GM19324 (cell line): ENCODE results near the gene PACSIN1.
"Not testable (repeated sequence)": the region's sequence is repeated elsewhere in the genome, so short reads cannot be mapped to it uniquely, and the experiment has no call there.

Experiments
- ATAC-seq: cut with Tn5 transposase; IDR thresholded peaks from one replicate; pipeline ENCODE4 v1.9.1; 2021; ENCODE audit warnings: mild to moderate bottlenecking, moderate library complexity; ENCODE audit not compliant: unreplicated experiment, low FRiP score

Gene PACSIN1

GRCh38 chr6:34484391-34484790, 18.5 kb downstream of the PACSIN1 start:
- no peak for ATAC-seq

- no peak for ATAC-seq
Observed at GRCh38 chr6:34484899-34485298, 19.0 kb downstream of the PACSIN1 start.

GRCh38 chr6:34485321-34486060, 19.6 kb downstream of the PACSIN1 start:
- ATAC-seq: no peak

GRCh38 chr6:34486106-34486740, 20.3 kb downstream of the PACSIN1 start:
- no peak for ATAC-seq

DNA sequence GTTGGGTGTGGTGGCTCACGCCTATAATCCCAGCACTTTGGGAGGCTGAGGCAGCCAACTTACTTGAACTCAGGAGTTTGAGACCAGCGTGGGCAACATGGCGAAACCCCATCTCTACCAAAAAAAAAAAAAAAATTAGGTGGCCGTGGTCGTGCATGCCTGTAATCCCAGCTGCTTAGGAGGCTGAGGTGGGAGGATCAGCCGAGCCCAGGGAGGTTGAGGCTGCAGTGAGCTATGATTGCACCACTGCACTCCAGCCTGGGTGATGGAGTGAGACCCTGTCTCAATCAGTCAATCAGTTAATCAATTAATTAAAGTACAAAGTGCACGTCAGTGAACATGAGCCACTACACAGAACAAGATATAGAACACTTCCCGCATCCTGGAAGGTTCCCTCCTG, 21.0 kb downstream of the PACSIN1 start:
- not testable (repeated sequence) for ATAC-seq

GRCh38 chr6:34487536-34487935, 21.7 kb downstream of the PACSIN1 start:
- no peak for ATAC-seq

DNA sequence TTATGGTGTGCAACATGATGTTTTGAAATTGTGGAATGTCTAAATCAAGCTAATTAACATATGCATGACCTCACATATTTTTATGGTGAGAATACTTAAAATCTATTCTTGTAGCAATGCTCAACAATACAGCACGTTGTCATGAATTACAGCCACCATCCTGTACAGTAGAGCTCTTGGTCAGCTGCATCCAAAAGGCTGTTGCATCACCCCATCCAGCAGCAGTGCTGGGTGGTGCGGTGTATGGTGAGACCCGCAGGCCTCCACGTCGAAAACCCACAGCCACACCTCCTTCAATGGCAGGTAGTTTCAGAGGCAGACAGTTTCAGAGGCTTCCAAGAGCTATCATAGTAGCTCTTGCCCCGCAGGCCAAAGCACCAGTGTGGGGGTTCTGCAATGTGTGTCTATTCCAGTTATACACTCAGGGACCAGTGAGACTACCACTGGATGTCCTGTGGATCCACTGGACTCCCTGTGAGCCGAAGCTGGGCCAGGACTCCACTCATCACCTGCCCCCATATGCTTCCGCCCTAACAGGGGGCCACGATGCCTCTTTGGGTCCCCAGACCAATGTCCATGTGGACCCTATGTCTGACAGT, 23.4 kb downstream of the PACSIN1 start:
- ATAC-seq: no peak

DNA sequence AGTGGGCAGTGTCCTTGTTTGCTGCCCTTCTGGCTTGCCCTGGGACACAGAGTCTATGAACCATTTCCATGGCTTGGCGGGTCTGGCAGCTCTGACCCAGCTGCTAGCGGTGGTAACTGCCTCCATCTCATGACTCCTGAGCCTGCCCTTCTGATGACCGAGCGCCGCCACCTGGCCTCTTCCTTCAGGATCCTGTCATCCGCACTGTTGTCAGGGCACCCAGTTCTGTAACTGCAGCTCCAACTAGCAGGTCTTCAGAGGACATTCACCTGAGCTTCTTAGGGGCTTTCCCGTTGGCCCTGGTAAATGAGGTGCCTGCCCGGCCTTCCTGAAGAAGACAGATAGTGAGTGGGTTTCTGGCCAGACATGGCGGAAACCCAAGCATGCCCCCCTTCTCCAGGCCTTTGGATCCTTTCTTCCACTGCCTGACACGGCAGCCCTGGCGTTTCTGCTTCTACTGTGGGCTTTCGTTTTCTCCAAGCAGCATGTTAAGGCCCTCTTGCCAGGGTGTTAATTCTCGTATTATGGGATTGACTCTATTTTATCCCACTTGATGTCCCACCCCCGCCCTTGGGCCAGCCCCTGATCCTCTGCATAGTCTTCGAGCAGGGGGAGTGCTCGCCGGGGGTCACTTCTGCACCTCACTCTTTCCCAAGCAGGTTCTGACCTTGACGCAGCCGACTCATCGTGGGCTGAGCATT, 24.7 kb downstream of the PACSIN1 start:
- ATAC-seq: no peak

- ATAC-seq: no peak
Observed at GRCh38 chr6:34491091-34491430, 25.2 kb downstream of the PACSIN1 start.

GRCh38 chr6:34493344-34493743, 27.5 kb downstream of the PACSIN1 start:
- ATAC-seq: no peak

GRCh38 chr6:34494973-34495372, 29.1 kb downstream of the PACSIN1 start:
- no peak for ATAC-seq

DNA sequence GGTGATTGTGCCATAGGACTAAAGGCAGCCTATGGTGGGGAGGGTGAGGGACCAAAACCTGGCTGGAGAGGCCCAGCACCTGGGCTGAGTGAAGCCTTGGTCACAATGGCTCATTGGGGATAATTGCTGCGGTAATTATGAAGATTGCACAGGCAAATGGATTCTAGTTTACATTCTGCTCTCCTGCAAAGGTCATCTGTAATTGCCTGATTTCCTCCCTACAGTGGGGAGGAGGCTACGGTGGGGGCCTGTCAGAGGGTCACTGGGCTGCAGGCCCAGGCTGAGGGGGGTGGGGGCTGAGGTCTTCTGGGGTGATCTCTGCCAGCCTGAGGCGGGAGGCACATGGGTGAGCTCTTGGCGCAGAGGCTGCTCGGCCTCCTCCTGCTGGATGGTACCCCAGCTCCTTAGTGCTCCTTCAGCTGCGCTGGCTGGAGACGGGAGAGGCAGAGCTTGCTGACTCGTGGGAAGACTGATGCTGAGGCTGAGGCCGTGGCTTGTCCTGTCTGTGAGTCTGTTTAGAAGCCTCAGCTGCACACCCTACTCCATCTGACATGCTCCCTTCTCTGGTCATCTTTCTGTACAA, 30.3 kb downstream of the PACSIN1 start:
- no peak for ATAC-seq

DNA sequence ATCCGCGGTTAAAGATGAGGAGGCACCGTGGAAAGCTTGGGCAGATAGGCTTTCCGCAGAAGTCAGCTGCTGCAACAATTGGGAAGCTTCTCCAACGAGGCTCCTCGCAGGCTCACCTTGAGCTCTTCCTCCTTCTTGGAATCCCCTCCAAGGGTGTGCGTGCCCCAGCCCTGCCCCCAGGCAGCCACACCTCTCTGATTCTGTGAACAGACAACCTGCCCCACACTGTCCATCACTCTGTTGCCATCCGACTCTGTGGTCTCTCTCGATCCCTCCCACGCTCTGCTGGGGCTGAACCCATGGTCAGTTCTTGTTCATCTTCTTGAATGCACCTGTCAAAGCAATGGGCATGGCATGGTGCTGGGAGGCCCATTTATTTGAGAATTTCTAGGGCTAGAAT, 31.5 kb downstream of the PACSIN1 start:
- ATAC-seq: no peak

DNA sequence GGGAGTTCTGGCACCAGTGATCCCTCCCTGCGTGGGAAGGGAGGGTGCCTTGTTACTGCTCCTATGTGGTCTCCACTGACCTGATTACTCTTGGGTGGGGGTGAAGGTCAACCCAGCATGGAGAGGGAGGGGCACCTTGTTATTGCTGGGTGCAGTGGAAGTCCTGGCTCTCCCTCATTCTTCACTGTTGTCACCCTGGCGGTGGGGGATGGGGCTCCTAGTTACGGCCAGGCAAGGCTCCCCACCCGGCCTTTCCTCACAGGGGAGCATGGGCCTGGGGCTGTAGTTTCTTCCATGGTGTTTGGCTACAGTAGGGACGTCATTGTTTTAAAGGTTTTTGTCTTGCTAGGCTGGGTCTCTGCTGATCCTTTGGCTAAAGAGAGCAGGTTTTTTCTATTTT, 40.8 kb downstream of the PACSIN1 start:
- no peak for ATAC-seq

DNA sequence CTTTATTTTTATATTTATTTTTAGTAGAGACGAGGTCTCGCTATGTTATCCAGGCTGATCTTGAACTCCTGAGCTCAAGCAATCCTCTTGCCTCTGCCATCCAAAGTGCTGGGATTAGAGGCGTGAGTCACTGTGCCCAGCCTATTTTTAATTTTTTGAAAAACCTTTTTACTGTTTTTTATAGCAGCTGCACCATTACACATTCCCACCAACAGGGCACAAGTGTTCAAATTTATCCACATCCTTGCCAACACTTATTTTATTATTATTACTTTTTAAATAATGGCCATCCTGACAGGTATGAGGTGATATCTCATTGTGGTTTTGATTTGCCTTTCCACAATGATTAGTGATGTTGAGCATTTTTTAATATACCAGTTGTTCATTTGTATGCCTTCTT, 42.5 kb downstream of the PACSIN1 start:
- ATAC-seq: no peak

- ATAC-seq: no peak
Observed at GRCh38 chr6:34509782-34510181, 43.9 kb downstream of the PACSIN1 start.

DNA sequence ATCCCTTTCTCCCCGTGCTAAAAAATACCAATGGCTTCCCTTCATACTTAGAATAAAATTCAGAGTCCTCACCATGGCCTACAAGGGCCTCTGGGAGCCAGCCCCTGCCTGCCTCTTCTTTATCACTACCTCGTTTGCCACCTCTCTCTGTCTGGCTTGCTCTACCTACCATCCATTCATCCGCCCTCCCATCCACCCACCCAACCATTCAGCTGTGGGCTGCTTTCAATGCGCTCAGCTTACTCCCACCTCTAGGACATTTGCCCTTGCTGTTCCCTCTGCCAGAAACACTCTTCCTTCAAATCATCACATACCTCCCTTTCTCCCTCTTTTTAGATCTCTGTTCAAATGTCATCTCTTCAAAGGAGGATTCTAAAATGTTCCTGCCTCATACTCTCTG, 44.4 kb downstream of the PACSIN1 start:
- ATAC-seq: no peak

- ATAC-seq: no peak
Observed at GRCh38 chr6:34511214-34511914, 45.5 kb downstream of the PACSIN1 start.

DNA sequence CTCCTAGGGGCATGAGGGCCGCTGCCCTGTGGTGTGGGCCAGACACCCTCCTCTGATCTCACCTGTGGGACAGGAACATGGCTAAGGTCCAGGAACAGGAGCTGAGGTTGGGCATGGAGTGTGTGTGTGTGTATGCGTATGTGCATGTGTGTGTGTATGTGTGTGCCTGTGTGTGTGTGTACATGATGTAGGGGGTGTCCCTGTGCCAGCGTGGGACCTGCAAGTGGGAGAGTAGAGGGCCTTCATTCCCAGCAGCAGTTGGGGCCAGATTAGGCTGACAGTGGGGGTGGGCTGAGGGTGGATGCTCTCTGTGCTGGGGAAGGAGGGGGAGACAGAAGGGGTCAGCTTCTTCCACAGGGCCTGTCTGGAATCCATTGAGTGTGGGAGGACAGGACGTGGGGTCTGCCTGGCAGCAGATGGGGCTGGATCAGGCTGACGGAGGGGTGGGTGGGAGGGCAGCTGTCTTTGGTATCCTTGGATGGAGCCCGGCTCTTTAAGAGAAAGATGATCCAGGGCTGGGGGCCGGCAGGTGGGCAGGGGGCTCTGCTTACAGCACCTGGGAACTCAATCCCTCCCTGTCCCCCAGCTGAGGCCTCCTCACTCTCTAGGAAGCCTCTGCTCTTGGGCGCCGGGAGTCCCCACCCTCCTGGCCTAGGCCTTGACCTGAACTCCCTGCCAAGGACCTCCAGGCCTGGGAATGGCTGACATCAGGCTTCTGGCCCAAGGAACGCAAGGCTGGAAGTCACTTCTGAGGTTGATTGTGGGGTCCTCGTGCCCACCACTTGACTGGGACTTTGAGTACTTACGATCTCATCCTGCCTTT, 46.2 kb downstream of the PACSIN1 start:
- no peak for ATAC-seq

- ATAC-seq: no peak
Observed at GRCh38 chr6:34512738-34513115, 46.9 kb downstream of the PACSIN1 start.
